NCI-H1048 (cell line): ENCODE data around the gene HHATL.
"Not testable (repeated sequence)": the region's sequence is repeated elsewhere in the genome, so short reads cannot be mapped to it uniquely, and the experiment has no call there.

Experiments used
- DNase-seq: peaks from one replicate; lab custom pipeline; 2025; lab: John Stamatoyannopoulos, UW

The HHATL gene

DNA sequence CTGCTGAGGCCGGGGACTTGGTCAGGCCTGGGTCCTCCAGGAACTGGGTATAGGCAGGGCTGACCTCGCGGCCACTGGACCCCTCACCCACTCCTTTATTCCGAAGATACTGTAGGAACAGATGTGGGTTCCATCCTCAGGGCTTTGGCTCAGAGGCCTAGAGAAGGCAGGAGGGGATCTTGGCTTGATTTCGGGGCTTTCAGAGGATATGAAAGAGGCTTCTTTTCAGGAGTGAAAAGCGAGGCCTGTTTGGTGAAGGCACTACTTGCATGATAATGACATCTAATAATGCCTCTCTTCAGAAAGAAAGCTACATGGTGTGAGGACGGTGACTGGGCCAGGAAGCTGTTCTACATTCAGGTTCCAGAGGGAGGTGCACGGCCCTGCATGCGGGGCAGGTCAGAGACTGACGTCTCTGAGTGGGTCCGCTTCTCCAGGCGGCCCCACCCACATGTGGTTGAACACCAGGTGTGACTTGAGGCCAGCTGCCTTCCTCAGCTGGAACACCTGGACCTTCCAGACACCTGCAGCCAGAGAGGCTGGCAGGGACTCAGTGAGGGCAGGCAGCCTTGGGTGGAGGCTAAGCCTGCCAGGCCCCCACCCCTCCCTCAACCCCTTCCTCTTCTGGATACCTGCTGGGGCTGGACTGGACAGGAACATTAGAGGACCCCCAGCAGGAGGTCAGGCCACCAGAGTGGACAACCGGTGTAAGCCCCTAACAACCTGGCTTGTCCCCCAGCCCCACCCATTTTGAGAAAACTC, 31.1 kb upstream of the HHATL start:
- no peak for DNase-seq

DNA sequence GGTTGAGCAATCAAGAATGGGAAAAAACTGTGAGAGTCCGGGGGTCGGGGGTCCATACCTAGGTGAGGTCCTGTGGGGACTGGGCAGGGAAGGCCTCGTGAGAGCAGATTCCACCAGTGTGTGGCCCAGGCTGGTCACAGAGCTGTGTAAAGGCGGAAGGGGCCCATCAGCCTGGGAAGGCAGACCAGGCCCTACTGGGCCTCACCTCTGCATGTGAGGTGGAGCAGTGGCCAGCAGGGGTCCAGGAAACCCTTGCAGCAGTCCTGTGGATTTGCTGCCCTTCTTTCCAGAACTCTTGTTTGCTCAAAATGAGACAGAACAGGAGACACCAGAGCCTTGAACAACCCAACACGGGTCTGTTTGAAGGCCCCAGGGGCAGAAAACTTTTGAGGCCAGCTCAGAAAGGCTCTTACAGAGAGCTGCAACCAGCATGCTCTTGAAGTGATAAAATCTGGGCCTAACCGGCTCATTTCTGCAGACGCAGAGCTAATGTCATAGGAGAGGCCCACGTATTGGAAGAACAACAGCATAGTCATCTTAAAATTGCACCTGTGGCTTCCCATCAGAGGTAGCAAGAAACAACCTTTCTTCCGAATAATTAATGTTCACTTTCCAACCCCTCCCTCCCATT, 30.3 kb upstream of the HHATL start:
- no peak for DNase-seq

DNA sequence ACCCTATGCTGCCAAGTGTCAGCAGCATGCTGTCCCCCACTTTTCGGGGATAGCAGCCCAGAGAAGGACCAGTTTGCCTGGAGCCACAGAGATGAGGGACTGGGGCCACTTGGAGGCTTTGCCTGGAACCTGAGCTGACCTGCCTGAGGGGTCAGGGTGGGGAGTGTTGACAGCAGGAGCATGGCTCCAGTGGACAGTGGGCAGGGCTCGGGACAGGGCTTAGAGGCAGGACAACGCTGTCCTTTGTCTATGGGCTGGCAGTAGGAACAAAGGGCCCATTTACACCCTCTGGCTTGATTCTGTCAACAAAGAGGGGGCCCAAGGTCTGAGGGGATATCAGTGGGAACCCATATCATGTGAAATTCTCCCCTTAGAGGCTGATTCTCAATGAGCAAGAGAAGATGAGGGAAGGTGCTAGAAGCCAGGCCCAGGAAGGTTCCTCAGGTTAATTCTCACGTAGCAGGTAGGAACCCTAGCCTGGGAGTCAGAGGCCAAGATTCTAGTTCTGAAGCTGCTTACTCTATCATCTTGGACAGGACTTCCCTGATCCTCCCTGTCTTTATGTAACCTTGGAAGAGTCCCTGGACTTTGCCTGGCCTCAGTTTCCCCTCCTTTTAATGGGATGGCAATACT, 29.7 kb upstream of the HHATL start:
- no peak for DNase-seq

DNA sequence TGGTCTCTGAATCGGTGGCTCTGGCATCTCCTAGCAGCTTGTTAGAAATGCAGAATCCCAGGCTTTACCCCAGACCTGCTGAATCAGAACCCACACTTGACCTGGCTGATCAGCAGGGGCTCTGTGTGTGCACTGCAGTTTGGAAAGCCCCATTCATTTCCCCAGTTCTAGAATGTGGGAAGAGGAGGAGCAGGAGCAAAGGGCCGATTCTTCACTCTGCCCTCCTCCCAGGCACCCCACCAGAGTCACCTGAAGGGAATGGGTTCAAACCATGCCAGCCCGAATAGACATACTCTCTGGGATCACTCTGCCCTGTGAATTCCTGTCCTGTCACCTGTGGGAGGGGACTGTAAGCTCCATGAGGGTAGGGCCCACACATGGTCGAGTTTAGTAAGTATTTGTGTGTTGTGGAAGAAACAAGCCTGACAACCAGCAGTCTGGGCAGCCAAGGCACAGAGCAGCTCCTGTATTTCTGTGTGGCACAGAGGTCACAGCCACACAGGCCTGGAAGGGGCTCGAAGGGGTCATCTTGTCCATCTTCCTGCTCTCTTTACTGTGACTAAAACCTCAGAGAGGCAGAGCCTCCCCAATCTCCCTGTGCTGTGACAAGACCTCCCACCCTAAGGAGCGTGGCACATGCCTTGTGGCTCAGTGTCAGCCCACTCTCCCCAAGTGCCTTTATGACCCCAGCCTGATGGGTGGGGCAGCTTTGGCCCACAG, 29.0 kb upstream of the HHATL start:
- DNase-seq: no peak

DNA sequence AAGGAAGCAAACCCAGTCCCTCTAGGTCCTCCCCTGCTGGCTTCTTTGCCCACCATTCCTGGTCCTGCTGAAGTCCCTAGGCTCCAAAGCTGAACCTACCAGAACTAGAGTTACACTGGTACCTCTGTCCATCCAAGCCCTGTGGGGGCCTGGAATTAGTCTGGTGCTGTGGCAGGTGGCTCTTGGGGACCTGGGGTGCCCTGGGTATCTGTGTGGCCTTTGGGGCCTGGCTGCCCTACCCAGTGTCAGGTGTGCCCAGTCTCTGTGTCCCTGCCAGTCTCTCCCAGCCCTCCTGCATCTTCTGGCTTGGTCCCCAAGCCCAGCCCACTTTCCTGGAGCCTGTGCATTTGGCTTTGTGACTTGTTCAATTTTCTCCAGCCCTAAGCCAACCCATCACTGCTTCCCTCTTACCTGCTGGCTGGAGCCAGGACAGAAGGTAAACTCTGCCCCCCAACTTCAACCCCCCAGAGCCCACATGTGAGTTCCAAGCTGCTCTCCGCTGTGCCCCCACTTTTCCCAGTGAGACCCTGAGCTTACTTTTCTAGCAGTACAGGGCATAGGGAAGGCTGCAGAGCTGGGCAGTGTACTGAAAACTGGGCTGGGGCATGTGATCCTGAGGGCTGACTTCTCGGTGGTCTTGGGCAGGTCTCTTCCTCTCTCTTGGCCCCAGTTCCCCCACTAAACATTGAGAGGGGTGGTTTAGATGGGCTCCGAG, 28.3 kb upstream of the HHATL start:
- no peak for DNase-seq

DNA sequence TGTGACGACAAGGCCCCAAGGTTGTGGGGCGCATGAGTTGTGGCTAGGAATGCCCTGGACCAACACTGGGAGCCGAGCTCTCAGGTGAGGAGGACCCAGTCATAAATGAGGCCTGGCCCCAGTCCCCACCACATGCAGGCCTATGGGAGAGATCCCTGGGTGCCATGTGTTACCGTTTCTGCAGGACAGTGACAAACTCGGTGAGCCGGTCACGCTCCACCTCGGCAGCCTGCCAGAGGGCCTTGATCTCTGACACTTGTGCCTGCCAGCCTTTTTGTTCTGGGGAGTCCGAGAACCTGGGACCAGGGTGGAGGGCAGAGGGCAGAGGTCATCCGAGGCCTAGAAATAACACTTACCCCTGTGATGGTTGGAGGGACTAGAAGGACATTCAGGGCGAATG, 27.7 kb upstream of the HHATL start:
- DNase-seq: no peak

DNA sequence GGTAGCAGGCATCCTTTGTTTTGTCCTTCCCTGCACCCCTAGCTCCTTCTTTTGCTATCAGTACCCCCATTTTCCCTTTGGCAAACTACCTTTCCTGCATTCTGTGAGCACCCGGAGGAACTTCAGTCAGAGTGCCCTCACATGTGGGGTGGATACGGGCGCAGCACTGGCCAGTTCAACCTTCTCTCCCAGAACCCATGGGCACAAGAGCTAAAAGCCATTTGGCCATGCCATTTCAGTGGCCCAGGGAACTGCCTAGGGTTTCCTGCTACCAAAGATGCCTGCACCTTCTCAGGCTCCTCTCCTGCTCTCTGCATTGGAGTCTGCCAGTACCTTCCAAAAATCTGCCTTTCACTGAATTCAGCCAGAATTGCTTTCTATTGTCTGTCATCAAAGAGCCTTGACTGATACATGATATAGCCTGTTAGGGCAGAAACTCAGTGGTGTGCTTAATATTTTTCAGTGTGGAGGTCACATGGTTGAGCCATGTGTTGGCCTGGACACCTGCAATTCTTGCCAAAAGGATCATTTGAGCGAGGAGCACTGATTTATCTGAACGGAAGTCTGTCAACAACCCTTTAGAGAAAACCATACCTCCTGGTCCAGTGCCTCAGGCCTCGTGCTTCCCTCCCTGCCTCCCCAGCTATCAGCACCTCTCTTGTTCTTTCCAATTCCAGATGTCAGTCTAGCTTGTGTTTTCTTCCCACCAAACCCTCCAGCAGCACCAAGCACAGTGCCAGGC, 27.0 kb upstream of the HHATL start:
- no peak for DNase-seq

DNA sequence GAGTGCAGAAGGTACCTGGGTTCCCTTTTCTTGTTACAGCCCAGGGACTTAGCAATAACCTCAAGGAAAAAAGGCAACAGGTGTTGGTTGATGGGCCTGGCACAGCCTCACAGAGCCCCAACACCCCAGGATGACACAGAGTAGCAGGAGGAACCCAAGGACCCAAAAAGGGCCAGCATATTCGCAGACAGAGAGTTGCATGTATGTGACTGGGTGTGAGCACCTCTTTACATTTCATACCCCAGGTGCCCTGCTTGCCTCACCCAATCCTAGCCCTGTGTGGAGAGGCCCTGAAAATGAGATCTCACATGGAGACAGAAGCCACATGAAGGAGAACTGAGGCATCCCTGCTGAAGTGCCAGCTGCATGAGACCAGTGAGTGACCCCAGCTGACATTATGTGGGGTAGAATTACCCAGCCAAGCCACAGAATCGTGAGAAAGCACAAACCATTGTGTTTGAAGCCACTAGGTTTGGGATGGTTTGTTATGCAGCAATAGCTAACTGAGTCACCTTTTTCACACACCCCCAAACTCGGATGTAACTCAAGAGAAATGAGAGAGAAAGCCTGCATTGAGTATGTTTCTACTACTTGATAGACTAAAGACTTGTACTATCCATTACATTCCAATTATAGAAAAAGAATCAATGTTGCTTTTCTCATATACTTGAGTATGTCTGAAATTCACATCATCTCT, 26.2 kb upstream of the HHATL start:
- DNase-seq: no peak

DNA sequence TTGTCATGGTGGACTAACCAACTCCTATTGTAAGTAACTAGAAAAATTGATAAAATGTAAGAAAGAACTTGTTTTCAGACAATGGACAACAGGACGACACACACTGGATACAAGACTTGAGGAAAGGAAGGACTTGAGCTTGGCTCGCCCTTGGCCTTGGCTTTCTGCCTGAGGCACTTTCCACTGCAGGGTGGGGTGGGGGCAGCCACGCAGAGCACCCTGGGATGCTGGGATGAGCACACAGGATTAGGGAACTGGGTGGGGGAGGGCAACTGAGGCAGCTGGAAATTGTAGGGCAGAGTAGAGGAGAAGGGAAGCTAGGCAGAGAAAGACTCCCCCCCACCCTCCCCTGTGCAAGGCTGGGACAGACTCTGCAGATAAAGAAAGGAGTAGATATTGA, 25.5 kb upstream of the HHATL start:
- no peak for DNase-seq

DNA sequence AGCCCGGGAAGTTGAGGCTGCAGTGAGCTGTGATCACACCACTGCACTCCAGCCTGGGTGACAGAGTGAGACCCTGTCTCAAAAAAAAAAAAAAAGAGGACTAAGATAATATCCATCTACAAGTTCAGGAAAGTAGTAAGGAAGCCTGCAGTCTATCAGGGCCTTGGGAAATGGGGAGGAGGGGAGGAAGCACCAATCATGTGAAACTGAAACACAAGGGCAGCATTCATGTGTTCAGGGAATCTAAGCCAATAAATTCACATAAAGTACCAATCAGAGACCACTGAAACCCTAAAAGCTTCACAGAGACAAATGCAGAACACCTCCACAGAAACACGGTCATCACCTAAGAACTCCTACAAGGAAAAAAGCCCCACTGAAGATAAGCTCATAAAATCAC, 22.9 kb upstream of the HHATL start:
- DNase-seq: no peak

DNA sequence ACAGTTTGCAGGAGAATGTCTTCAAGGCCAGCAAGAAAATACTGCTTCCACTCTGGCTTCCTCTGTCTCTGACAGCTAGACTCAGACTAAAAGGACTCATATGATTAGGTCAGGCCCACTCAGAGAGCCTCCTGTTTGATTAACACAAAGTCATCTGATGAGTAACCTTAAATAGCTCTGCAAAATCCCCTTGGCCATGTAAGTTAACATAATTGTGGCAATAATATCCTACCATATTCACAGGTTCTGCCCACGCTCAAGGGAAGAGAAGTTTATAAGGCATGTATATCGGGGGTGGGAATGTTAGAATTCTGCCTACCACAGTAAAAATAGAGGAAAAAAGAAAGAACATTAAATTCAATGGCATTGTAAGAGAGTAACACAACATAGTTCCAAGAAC, 20.6 kb upstream of the HHATL start:
- no peak for DNase-seq

DNA sequence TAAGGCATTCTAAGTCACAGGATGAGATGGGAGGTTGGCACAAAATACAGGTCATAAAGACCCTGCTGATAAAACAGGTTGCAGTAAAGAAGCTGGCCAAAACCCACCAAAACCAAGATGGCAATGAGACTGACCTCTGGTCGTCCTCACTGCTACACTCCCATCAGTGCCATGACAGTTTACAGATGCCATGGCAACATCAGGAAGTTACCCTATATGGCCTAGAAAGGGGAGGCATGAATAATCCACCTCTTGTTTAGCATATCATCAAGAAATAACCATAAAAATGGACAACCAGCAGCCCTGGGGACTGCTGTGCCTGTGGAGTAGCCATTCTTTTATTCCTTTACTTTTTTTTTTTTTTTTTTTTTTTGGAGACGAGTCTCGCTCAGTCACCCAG, 19.8 kb upstream of the HHATL start:
- DNase-seq: not testable (repeated sequence)

DNA sequence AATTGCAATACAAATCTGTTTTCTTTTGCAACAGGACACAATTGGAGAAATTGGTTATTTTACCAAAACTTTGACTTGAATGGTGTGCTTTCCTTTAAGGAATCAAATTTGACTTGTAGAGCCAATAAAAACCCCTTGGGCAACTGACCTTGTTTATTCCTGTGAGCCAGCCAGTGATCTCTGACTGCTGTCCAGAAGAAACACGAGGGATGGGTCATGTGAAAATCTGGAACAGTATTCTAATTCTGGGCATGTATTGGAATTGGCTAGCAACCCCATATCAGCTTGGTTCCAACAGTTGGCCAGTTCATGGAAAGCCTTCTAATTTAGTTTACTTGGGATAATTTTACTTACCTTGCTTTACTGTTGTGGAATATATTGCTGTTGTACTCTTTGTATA, 19.1 kb upstream of the HHATL start:
- DNase-seq: no peak

DNA sequence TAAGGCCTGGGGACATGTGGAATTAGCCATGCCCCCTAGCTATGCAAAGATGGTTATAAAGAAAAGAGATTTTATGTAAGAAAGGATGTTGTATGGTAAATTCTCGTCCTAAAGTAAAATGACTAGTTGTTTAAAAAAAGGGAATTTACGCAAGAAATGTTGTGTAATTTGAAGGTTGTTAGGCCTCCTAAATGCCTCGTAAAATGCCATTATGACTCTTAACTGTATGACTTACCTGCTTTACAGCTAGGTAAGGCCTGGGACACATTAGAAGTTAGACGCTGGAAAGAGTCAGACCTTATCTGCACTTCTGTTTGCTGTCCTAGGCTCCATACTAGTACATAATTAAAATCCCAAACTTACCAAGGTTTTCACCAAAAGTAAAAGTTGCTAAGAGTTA, 17.5 kb upstream of the HHATL start:
- no peak for DNase-seq

DNA sequence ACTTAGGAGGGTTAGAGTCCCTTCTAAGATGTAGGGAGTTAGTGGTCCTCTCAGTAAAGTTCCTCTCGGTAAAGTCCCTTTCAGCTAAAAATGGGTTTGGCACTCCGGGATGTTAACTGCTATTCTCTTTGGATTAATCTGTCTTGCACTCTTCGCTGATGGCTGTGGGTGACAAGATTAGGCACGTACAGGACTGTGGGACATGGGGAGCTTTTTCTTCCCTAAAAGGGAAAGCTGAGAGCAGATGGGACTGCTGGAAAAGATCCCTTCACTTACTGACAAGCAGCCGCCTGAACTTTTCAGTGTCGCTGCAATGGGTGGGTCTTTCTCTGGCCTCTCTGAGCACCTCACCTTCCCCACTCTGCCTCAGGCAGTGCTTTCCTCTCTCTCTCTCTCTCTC, 16.4 kb upstream of the HHATL start:
- DNase-seq: no peak

DNA sequence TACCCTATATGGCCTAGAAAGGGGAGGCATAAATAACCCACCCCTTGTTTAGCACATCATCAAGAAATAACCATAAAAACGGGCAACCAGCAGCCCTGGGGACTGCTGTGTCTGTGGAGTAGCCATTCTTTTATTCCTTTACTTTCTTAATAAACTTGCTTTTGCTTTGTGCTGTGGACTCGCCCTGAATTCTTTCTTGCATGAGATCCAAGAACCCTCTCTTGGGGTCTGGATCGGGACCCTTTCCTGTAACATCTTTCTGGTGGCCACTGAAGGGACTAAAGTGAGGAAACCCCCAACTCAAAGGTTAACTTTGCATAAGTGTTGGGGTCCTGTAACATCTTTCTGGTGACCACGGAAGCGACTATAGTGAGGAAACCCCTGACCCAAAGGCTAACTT, 15.7 kb upstream of the HHATL start:
- DNase-seq: no peak

DNA sequence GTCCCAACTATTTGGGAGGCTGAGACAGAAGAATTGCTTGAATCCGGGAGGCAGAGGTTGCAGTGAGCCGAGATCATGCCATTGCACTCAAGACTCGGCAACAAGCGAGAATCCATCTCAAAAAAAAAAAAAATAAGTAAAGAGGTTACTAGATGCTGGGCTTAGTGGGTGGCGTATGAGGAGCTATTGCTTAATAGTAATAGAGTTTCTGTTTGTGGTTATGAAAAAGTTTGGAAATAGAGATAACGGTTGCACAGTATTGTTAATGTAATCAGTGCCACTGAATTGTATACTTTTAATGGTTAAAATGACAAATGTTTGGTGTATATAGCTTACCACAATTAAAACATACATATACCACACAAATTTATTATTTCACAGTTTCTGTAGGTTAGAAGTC, 14.7 kb upstream of the HHATL start:
- DNase-seq: no peak

DNA sequence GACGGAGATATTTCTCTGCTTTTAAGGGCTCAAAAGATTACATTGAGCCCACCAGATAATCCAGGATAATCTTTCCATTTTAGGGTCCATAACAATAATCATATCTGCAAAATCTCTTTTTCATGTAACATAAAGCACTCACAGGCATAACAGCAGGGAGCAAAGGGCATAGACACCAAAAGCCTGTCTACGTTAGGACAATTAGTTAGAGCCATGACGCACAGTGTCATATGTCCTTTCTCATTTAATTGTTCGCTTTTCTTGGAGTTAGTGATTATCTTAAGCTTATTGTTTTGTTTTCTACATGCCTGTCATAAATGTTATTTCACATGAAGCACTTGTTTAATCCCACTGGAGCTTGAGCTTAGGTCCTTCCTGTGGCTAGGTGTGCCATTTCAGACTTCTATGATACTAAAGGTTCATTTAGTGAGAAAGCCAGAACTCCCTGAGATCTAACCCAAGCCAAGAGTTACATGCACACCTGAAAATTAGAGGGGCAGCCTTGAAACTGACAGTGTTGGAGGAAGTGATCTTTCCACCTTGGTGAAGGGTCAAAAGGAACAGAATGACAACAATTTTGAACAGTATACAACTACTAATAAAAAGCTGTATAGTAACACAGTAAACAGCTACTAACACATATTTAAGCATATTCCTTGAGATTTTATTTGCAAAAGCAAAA, 11.7 kb upstream of the HHATL start:
- no peak for DNase-seq

DNA sequence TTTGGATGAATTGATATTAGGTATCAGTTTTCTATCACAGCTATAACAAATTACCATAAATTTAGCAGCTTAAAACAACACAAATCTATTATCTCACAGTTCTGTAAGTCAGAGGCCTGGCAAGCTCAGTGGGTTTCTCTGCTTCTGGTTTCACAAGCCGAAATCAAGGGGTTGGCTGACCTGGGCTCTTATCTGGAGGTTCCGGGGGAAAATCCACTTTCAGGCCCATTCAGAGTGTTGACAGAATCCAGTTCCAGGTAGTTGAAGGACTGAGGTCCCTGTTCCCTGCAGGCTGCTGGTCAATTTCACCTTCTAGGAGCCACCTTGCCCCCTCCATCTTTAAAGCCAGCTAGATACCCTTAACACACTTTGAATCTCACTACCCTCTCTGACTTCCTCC, 11.1 kb upstream of the HHATL start:
- no peak for DNase-seq

DNA sequence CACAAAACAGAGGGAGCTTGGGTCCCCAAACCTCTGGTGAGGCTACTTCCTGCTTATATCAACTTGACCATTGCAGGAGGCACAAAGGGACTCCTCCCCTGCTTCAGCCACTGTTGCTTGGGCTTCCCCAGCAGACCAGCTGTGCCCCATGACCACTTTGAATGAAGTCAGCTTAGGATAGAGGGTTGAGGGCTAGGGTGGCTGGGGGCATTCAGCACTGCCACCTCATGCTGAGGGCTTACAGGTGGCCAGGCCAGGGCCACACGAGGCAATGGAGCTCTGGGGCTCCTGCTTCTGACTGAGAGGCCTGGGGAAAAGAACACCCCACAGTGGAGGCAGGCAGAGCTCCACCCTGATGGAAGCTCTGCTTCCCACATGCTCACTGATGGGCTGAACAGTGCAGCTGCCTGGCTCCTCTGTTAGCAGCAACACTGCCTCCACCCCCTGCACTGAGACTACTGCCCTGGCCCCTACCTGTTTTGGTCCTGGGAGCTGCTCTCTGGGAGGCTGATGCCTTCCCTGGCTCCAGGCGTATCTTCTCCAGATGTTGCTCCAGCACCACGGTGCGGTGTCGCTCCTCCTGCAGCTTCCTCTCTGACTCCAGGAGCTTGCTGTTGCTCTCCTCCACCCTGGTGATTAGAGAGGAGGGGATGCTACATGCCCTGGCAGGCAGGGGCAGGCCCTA, 10.2 kb upstream of the HHATL start:
- no peak for DNase-seq
